ENCODE data around the gene ARHGDIB.

Gene ARHGDIB

DNA sequence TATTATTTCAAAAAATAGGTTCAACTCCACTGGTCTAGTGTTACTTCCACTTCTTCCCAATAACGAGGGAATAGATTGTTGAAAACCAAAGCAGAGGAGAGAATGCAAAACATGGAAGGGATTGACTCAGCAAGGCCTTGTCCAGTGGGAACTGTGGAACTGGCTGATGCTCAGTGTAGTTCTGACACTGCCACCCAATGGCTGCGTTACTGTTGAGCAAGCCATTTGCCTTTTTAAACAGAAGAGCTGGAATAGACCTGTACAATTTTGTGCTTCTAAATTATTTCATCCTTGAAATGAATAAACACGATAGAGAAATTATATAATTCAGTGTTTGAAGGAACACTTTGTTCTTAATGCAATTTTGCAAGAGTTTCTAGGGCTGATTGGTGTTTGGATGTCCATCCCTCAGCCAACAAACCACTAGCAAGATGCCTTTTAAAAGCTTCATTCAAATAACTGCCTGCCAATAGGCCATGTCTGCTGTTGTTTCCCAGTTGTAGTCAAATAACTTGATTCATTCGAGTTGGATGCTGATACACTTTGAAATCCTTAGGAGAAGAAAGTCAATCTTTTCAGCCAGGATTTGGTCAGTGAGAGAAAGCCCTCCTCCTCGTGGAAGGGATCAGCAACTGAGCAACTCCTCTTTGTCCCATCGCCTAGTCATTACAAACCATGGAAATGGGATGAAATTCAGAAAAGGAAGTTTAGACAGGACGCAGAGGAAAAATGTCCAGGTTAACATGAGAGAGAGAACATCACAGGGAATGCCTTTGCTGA is 68.5 kb downstream of the ARHGDIB start:
- no peak for DNase-seq
